HepG2 (cell line): ENCODE results near the gene TBCD. TPM values are rescaled to one million over a fixed set of nuclear protein-coding genes. Genes with fewer than 3 reads are reported as not detected.

ENCODE experiments used
- ATAC-seq: fragments of 200-7000 bp; cut with Tn5 transposase; 3 replicates; pipeline ENCODE4 v1.9.1; 2020; ENCODE audit warnings: mild to moderate bottlenecking, moderate library complexity
- BruUV-seq: library from RNA; stranded (reverse); fragments of 400-500 nt; replicated peaks from 2 replicates; lab custom pipeline; 2021; lab: Mats Ljungman, UMichigan
- CTCF ChIA-PET: fragments of 300-600 bp; formaldehyde crosslinking; extraction: SDS; loops from one replicate; lab custom pipeline; 2021; ENCODE audit warnings: low total read pairs, inconsistent platforms, low intra/inter-chr PET ratio; lab: Yijun Ruan, JAX
- POLR2A ChIA-PET: fragments of 350-600 bp; sonication (Branson Sonifier 250); formaldehyde crosslinking; loops from one replicate; lab custom pipeline; 2020; ENCODE audit warnings: antibody characterized with exemption, inconsistent platforms; lab: Yijun Ruan, JAX
- DNase-seq: peaks from one replicate; pipeline ENCODE4 v3.0.0-alpha.2; 2015; ENCODE audit warnings: low spot score
- FAIRE-seq: peaks from 3 replicates; lab custom pipeline; 2011; peaks lifted over from hg19 to GRCh38; lab: Jason Lieb, UNC
- H2AFZ ChIP-seq: one replicate; pipeline ENCODE4 v1.6.1; 2011; ENCODE audit warnings: low read length, inconsistent platforms
- H3K27ac ChIP-seq: fragments of 300-600 bp; 3 replicates; pipeline ENCODE4 v1.8.0; 2011; ENCODE audit warnings: mixed run types, mild to moderate bottlenecking, mixed read lengths, low read length, inconsistent platforms; ENCODE audit not compliant: insufficient read depth; ENCODE audit errors: extremely low read length
- H3K27me3 ChIP-seq, 2 experiments: fragments of 200-600 bp in 1 of 2; 2 replicates in 1 of 2; 3 replicates in 1 of 2; pipeline versions ENCODE4 v1.6.0 to v1.8.0; 2011; ENCODE audit warnings: low read length in 2 of 2, mild to moderate bottlenecking in 2 of 2, moderate library complexity in 2 of 2, inconsistent platforms in 1 of 2; ENCODE audit not compliant: insufficient read depth in 2 of 2, control insufficient read depth in 1 of 2
- H3K36me3 ChIP-seq, 2 experiments: fragments of 200-600 bp in 1 of 2; replicated peaks in 1 of 2; 2 replicates in 1 of 2; 3 replicates in 1 of 2; pipeline versions ENCODE4 v1.5.1 to v1.8.0; 2011; ENCODE audit warnings: low read length in 2 of 2, inconsistent platforms in 1 of 2; ENCODE audit not compliant: insufficient read depth in 2 of 2, control insufficient read depth in 1 of 2
- H3K4me1 ChIP-seq: 2 replicates; pipeline ENCODE4 v1.5.1; 2012; ENCODE audit warnings: low read length, inconsistent platforms; ENCODE audit not compliant: insufficient read depth
- H3K4me2 ChIP-seq: 2 replicates; pipeline ENCODE4 v1.6.0; 2011; ENCODE audit warnings: low read depth, low read length, inconsistent platforms
- H3K4me3 ChIP-seq, 3 experiments: fragments of 200-600 bp in 1 of 3; sonication (generic), shearing (Covaris generic) in 1 of 3; replicated peaks in 1 of 3; 2 replicates each; pipeline ENCODE4 v1.5.1; 2011 to 2016; ENCODE audit warnings: low read length in 3 of 3, inconsistent platforms in 2 of 3, low read depth in 2 of 3, mild to moderate bottlenecking in 2 of 3, control low read depth in 1 of 3, mixed read lengths in 1 of 3; ENCODE audit not compliant: insufficient read depth in 1 of 3
- H3K79me2 ChIP-seq: one replicate; pipeline ENCODE4 v1.6.1; 2011; ENCODE audit warnings: low read length, inconsistent platforms; ENCODE audit not compliant: insufficient read depth
- H3K9ac ChIP-seq: 2 replicates; pipeline ENCODE4 v1.6.0; 2011; ENCODE audit warnings: mild to moderate bottlenecking, low read depth, low read length, inconsistent platforms; ENCODE audit not compliant: insufficient read depth
- H3K9me3 ChIP-seq: 2 replicates; pipeline ENCODE4 v1.5.1; 2012; ENCODE audit warnings: mild to moderate bottlenecking, low read length
- H4K20me1 ChIP-seq: 2 replicates; pipeline ENCODE4 v1.6.0; 2011; ENCODE audit warnings: inconsistent platforms, mild to moderate bottlenecking, low read length, moderate library complexity; ENCODE audit not compliant: insufficient read depth
- ADNP ChIP-seq: sonication (generic); formaldehyde crosslinking; IDR thresholded peaks from 2 replicates; pipeline ENCODE4 v1.4.0; 2020; ENCODE audit warnings: missing genetic modification reagents
- ASH2L ChIP-seq: fragments of 300-600, 200-600 bp; sonication (generic); IDR thresholded peaks from 2 replicates; pipeline ENCODE4 v1.7.0; 2017; ENCODE audit warnings: low read depth, mild to moderate bottlenecking, moderate library complexity, mixed read lengths, low read length; ENCODE audit not compliant: insufficient read length
- ATAD3A ChIP-seq: sonication (generic); formaldehyde crosslinking; IDR thresholded peaks from 2 replicates; pipeline ENCODE4 v1.4.0; 2020; ENCODE audit warnings: missing genetic modification reagents
- CTCF ChIP-seq: sonication (generic); formaldehyde crosslinking; IDR thresholded peaks from 2 replicates; pipeline ENCODE4 v1.5.0; 2020; ENCODE audit warnings: mild to moderate bottlenecking, missing genetic modification reagents, moderate library complexity
- FOXC1 ChIP-seq: sonication (generic); formaldehyde crosslinking; IDR thresholded peaks from 2 replicates; pipeline ENCODE4 v1.8.0; 2022; ENCODE audit warnings: mild to moderate bottlenecking, missing genetic modification reagents, borderline replicate concordance
- FOXM1 ChIP-seq: sonication (generic); formaldehyde crosslinking; IDR thresholded peaks from 2 replicates; pipeline ENCODE4 v1.5.0; 2020; ENCODE audit warnings: missing genetic modification reagents
- GATAD2A ChIP-seq: IDR thresholded peaks from 2 replicates; pipeline ENCODE4 v1.6.1; 2016
- HNF4A ChIP-seq: sonication (generic); formaldehyde crosslinking; IDR thresholded peaks from 2 replicates; pipeline ENCODE4 v1.4.0; 2020; ENCODE audit warnings: missing genetic modification reagents
- LCORL ChIP-seq, 2 experiments: fragments of 450-650 bp in 1 of 2; sonication (generic) in 1 of 2; formaldehyde crosslinking in 1 of 2; IDR thresholded peaks; 2 replicates each; pipeline versions ENCODE4 v1.5.0 to v1.6.1; 2017 to 2020; ENCODE audit warnings: antibody characterized with exemption in 1 of 2, missing genetic modification reagents in 1 of 2
- NFIC ChIP-seq: IDR thresholded peaks from 2 replicates; pipeline ENCODE4 v1.6.1; 2012; ENCODE audit warnings: mild to moderate bottlenecking, low read length, inconsistent platforms
- SKI ChIP-seq: fragments of 450-650 bp; IDR thresholded peaks from one replicate; pipeline ENCODE4 v1.6.1; 2018; ENCODE audit warnings: mild to moderate bottlenecking; ENCODE audit not compliant: partially characterized antibody
- SNRNP70 ChIP-seq: fragments of 200-400 bp; formaldehyde crosslinking; IDR thresholded peaks from 2 replicates; pipeline ENCODE4 v1.6.1; 2017; ENCODE audit warnings: mild to moderate bottlenecking, low read depth, low read length, moderate library complexity
- TFE3 ChIP-seq: IDR thresholded peaks from 2 replicates; pipeline ENCODE4 v1.6.1; 2016
- ZFYVE20 ChIP-seq: sonication (generic); formaldehyde crosslinking; IDR thresholded peaks from 2 replicates; pipeline ENCODE4 v1.8.0; 2023; ENCODE audit warnings: low read depth, mild to moderate bottlenecking, moderate library complexity, missing genetic modification reagents, borderline replicate concordance
- ZNF10 ChIP-seq: sonication (generic); formaldehyde crosslinking; IDR thresholded peaks from 2 replicates; pipeline ENCODE4 v1.4.0; 2020; ENCODE audit warnings: mild to moderate bottlenecking, low read depth, missing genetic modification reagents, borderline replicate concordance
- ZNF136 ChIP-seq: sonication (generic); formaldehyde crosslinking; IDR thresholded peaks from 2 replicates; pipeline ENCODE4 v1.8.1; 2022; ENCODE audit warnings: low read depth, mild to moderate bottlenecking, moderate library complexity, missing genetic modification reagents
- ZNF354B ChIP-seq: sonication (generic); formaldehyde crosslinking; IDR thresholded peaks from 2 replicates; pipeline ENCODE4 v1.8.0; 2022; ENCODE audit warnings: mild to moderate bottlenecking, missing genetic modification reagents
- ZNF558 ChIP-seq: sonication (generic); formaldehyde crosslinking; IDR thresholded peaks from 2 replicates; pipeline ENCODE4 v1.9.0; 2022; ENCODE audit warnings: mild to moderate bottlenecking, missing genetic modification reagents, borderline replicate concordance
- ZNF781 ChIP-seq: sonication (generic); formaldehyde crosslinking; IDR thresholded peaks from 2 replicates; pipeline ENCODE4 v1.5.1; 2020; ENCODE audit warnings: borderline replicate concordance, mild to moderate bottlenecking, missing genetic modification reagents; ENCODE audit errors: not compliant biosample characterization
- ZSCAN29 ChIP-seq: sonication (generic); formaldehyde crosslinking; conservative IDR thresholded peaks from 2 replicates; pipeline ENCODE4 v1.4.0; 2020; ENCODE audit warnings: mild to moderate bottlenecking, missing genetic modification reagents
- WGBS: methylation state at CpG from one replicate; pipeline ENCODE4 v1.1.6; 2017; ENCODE audit warnings: low lambda C conversion rate; 5-methylcytosine and 5-hydroxymethylcytosine counted together
- in situ Hi-C: cut with HindIII; loops from 2 replicates; pipeline ENCODE4 v1.10.0; 2017; ENCODE audit warnings: low pct_unique_long_range_greater_than_20kb; ENCODE audit not compliant: extremely low pct_ligation_motif_present
- intact Hi-C: fragments of 100-400 bp; cut with micrococcal nuclease; formaldehyde crosslinking; loops from one replicate; pipeline ENCODE4 v1.10.0; 2022; ENCODE audit not compliant: unreplicated experiment
- polyA plus RNA-seq, 8 experiments: library from polyadenylated mRNA; depleted of rRNA in 3 of 8; stranded (reverse) in 7 of 8; unstranded in 1 of 8; fragments of >200 nt; fragmentation: Illumina TruSeq in 4 of 8; extraction: Trizol in 4 of 8; gene quantifications; 2 replicates each; pipeline versions ENCODE4 v1.2.1 to v1.2.3, GENCODE V29; 2011 to 2016; ENCODE audit warnings: low read depth in 4 of 8, missing spikeins in 1 of 8, mixed read lengths in 1 of 8; ENCODE audit not compliant: insufficient read depth in 1 of 8
- total RNA-seq, 5 experiments: library from RNA; depleted of rRNA; stranded (reverse); fragments of >200 nt; fragmentation: Illumina TruSeq; extraction: Trizol; gene quantifications; 2 replicates each; pipeline ENCODE4 v1.2.3, GENCODE V29; 2016; ENCODE audit warnings: low read depth in 1 of 5
- TF ChIP-seq, protein P1 (sequence below): sonication (generic); formaldehyde crosslinking; IDR thresholded peaks from 2 replicates; pipeline ENCODE4 v1.8.1; 2023; ENCODE audit warnings: missing genetic modification reagents, inconsistent platforms, borderline replicate concordance

TBCD gene
- total and polyA plus RNA-seq, 2 of the 13 experiments (the other 11 are each of a cell fraction or from before 2014, with no cell fraction given), result 33.9 to 54.8 TPM

- no peak for TF ChIP-seq NFIC
- no peak for TF ChIP-seq FOXC1 (CRISPR knock-in tag)
Measured at GRCh38 chr17:82799591-82799990, 47.7 kb downstream of the TBCD start (continued).

DNA sequence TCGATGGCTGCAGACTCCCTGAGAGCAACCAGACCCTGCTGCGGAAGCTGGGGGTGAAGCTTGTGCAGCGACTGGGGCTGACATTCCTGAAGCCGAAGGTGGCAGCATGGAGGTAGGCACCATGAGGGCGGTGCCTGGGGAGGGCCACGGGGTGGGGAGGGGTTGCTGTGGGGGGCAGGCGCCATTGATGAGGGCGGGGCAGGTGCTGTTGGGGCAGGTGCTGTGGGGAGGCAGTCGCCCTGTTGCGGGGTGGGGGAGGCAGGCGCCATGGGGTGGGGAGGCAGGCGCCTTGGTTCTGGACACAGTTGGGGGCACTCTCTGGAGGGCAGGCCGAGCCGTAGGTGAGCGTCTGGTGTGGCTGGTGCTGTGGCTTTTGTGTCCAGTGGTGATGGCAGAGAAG is 49.0 kb downstream of the TBCD start:
- H3K4me2 ChIP-seq, result no peak overlapping the region
- H3K79me2 ChIP-seq, result no peaks in the 10 kb centered on the region
- peaks cover 11 to 35% of the 10 kb centered on the region in 2 experiments for H3K36me3 ChIP-seq
- FAIRE-seq, result no peak
- no peaks in the 10 kb centered on the region for H3K9me3 ChIP-seq
- no peak overlapping the region for H3K9ac ChIP-seq
- H3K4me1 ChIP-seq, result no peaks in the 10 kb centered on the region
- DNase-seq, result no peak
- H3K4me3 ChIP-seq, result no peak overlapping the region
- in situ Hi-C loops, result no loop called here
- ATAC-seq, result no peak
- TF ChIP-seq SKI, result no peak
- no peak for TF ChIP-seq GATAD2A (CRISPR knock-in tag)
- no peak for TF ChIP-seq ZFYVE20
- no peak for TF ChIP-seq HNF4A (CRISPR knock-in tag)
- no peak for TF ChIP-seq ZNF558 (CRISPR knock-in tag)
- TF ChIP-seq ZNF354B (CRISPR knock-in tag), result no peak
- TF ChIP-seq ATAD3A, result no peak
- TF ChIP-seq ADNP (CRISPR knock-in tag), result no peak
- TF ChIP-seq, protein P1, sequence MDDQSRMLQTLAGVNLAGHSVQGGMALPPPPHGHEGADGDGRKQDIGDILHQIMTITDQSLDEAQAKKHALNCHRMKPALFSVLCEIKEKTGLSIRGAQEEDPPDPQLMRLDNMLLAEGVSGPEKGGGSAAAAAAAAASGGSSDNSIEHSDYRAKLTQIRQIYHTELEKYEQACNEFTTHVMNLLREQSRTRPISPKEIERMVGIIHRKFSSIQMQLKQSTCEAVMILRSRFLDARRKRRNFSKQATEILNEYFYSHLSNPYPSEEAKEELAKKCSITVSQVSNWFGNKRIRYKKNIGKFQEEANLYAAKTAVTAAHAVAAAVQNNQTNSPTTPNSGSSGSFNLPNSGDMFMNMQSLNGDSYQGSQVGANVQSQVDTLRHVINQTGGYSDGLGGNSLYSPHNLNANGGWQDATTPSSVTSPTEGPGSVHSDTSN (CRISPR knock-in tag), result no peak
- no peak for TF ChIP-seq ASH2L
- no peak for TF ChIP-seq CTCF (CRISPR knock-in tag)
- TF ChIP-seq LCORL (IDR thresholded peaks at IDR 0.05), result no peak
- no peak for TF ChIP-seq LCORL (CRISPR knock-in tag; IDR thresholded peaks at IDR 0.05)
- TF ChIP-seq ZNF136 (CRISPR knock-in tag), result no peak
- TF ChIP-seq SNRNP70, result no peak
- TF ChIP-seq FOXM1, result no peak
- no peak for TF ChIP-seq TFE3 (CRISPR knock-in tag)
- TF ChIP-seq ZNF10 (CRISPR knock-in tag), result no peak
- no peak for TF ChIP-seq ZSCAN29 (CRISPR knock-in tag)
- no peak for TF ChIP-seq ZNF781 (CRISPR knock-in tag)
- no TSS peak for BruUV-seq
- H3K27ac ChIP-seq, result no peak overlapping the region
- ChIA-PET CTCF (no interaction called here), POLR2A (no interaction called here)
- no peaks in the 10 kb centered on the region for H3K27me3 ChIP-seq
- 98% methylated on average over 13 of the region's 15 CpGs for WGBS
- H2AFZ ChIP-seq, result no peak overlapping the region
- intact Hi-C loops, result no loop called here
- no peaks in the 10 kb centered on the region for H4K20me1 ChIP-seq
